Loucy (cell line): Measurements from ENCODE around the gene ASPHD2.

Experiments
- CTCF ChIP-seq: fragments of 200-600 bp; sonication (generic); conservative IDR thresholded peaks from 2 replicates; pipeline ENCODE4 v1.5.1; 2014; ENCODE audit warnings: mild to moderate bottlenecking, antibody characterized with exemption, low read length
- EZH2phosphoT487 ChIP-seq: fragments of 200-600 bp; IDR thresholded peaks from 2 replicates; pipeline ENCODE4 v1.6.1; 2018; ENCODE audit warnings: antibody characterized with exemption, mild to moderate bottlenecking, moderate library complexity, borderline replicate concordance

- peak; percentile 47 for TF ChIP-seq CTCF
- TF ChIP-seq EZH2phosphoT487 = no peak
Measured at GRCh38 chr22:26479043-26479791, 50.2 kb downstream of the ASPHD2 start.
